ENCODE data around the gene CCT3. TPM values are rescaled to one million over a fixed set of nuclear protein-coding genes. Genes with fewer than 3 reads are reported as not detected.

The CCT3 gene
- total RNA-seq, 1 donor from 2014 or later, result 301 TPM

DNA sequence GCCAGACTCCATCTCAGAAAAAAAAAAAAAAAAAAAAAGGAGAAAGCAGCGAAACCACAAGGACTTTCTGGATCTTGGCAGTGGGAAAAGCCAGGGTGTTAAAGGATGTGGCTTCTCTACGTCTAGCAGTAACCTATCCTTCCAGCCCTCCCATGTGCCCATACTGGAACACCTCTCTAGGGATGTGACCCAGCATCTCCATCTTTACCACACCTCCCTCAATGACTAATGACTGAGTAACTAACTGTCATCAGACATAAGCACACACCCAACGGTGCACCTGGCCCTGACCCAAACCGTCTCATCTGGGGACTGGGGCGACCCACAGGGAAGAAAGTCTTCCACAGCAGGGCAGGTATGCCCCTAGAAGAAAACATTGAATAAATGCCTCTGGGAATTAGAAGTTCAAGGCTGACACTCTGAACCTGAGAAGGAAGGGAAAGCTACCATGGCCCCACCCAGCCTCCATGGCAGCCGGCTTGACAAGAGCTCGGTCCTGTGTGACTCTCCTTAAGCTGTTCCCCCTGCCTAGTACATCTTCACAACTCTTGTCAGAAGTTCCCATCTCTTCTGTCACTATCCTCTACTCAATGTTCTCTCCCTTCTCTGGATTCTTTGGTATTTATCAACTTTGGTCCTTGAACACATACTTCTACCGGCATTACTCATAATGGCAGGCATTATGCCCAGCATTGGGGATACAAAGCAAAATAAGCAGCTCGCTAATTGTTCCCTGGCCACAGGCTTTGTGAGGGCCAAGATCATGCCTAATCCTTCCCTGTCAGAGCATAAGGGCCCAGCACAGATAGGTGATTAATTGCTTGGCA is 75.4 kb downstream of the CCT3 start:
- H3K4me1 Mint-ChIP-seq (ENCODE audit: unreplicated experiment), result no peaks in the 10 kb centered on the region
- TF ChIP-seq, protein P1, sequence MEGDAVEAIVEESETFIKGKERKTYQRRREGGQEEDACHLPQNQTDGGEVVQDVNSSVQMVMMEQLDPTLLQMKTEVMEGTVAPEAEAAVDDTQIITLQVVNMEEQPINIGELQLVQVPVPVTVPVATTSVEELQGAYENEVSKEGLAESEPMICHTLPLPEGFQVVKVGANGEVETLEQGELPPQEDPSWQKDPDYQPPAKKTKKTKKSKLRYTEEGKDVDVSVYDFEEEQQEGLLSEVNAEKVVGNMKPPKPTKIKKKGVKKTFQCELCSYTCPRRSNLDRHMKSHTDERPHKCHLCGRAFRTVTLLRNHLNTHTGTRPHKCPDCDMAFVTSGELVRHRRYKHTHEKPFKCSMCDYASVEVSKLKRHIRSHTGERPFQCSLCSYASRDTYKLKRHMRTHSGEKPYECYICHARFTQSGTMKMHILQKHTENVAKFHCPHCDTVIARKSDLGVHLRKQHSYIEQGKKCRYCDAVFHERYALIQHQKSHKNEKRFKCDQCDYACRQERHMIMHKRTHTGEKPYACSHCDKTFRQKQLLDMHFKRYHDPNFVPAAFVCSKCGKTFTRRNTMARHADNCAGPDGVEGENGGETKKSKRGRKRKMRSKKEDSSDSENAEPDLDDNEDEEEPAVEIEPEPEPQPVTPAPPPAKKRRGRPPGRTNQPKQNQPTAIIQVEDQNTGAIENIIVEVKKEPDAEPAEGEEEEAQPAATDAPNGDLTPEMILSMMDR (conservative IDR thresholded peaks at IDR 0.05), result no peak
- no peak for DNase-seq (ENCODE audit: extremely low spot score, unreplicated experiment)
- H3K9me3 Mint-ChIP-seq, result no peaks in the 10 kb centered on the region
- H3K27ac Mint-ChIP-seq, result no peak overlapping the region
- no peak overlapping the region for H3K4me3 Mint-ChIP-seq
- no peaks in the 10 kb centered on the region for H3K27me3 Mint-ChIP-seq
- H3K36me3 Mint-ChIP-seq, result peaks cover 45% of the 10 kb centered on the region

DNA sequence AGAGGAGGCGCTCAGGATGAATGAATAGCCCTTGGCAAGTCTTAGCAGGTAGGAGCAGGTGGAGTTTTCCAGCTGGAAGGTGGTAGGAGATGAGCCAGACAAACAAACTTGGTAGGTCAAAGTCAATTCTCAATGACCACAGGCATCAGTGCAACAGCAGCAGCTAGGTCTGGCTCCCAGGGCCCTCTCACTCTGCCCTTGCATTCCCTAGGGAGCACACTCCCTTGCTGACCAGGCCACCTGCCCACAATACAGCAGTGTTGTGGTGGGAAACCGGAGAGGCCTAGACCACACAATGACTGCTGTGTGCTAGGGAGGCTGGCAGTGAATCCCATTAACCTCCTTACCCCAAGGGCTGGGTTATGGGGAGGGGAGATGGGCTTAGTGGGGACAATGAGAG is 77.2 kb downstream of the CCT3 start:
- Mint-ChIP-seq H3K36me3 (peaks cover 37% of the 10 kb centered on the region), H3K9me3 (no peaks in the 10 kb centered on the region), H3K4me3 (no peak overlapping the region), H3K27me3 (no peaks in the 10 kb centered on the region), H3K27ac (no peak overlapping the region), H3K4me1 (ENCODE audit: unreplicated experiment) (no peaks in the 10 kb centered on the region)
- TF ChIP-seq, protein P1 (conservative IDR thresholded peaks at IDR 0.05), result no peak
- no peak for DNase-seq (ENCODE audit: extremely low spot score, unreplicated experiment)

DNA sequence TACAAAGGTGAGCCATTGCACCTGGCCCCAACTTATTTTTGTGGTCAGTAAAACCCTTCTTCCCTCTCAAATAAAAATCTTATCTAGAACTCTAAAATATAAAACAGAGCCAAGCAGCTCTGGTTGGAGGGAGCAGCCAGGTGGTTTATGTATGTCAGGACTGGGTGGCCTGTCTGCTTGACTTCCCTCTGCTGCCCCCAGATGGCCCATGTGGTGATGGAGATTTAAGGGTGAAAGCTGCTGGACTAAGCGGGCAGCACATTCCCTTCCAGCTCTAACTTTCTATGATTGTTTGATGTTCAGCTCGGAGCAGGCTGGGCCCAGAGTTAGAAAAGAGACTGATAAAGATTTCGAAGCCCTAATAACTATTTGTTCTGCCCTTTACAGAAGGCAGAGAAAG is 78.3 kb downstream of the CCT3 start:
- no peak overlapping the region for H3K4me3 Mint-ChIP-seq
- H3K36me3 Mint-ChIP-seq, result peaks cover 29% of the 10 kb centered on the region
- DNase-seq (ENCODE audit: extremely low spot score, unreplicated experiment), result no peak
- no peaks in the 10 kb centered on the region for H3K9me3 Mint-ChIP-seq
- H3K27me3 Mint-ChIP-seq, result no peaks in the 10 kb centered on the region
- H3K4me1 Mint-ChIP-seq (ENCODE audit: unreplicated experiment), result no peaks in the 10 kb centered on the region
- no peak overlapping the region for H3K27ac Mint-ChIP-seq
- TF ChIP-seq, protein P1 (conservative IDR thresholded peaks at IDR 0.05), result no peak

Other genes starting within 250 kb of the CCT3 start
- gene LMNA, start 223.6 kb downstream of the CCT3 start, total RNA-seq (ENCODE audit: low replicate concordance), result 141 and 400 TPM in 2 replicates
- 7.1 and 12.9 TPM in 2 replicates for gene SEMA4A, start 184.7 kb downstream of the CCT3 start, total RNA-seq (ENCODE audit: low replicate concordance)
- 18.6 and 21.8 TPM in 2 replicates for gene SLC25A44, start 144.2 kb downstream of the CCT3 start, total RNA-seq (ENCODE audit: low replicate concordance)
- 56.1 and 62.0 TPM in 2 replicates for gene PMF1, start 125.3 kb downstream of the CCT3 start, total RNA-seq (ENCODE audit: low replicate concordance)
- 0.64 and 3.1 TPM in 2 replicates for gene BGLAP, start 96.1 kb downstream of the CCT3 start, total RNA-seq (ENCODE audit: low replicate concordance)
- gene PAQR6, start 90.2 kb downstream of the CCT3 start, total RNA-seq (ENCODE audit: low replicate concordance), result 9.2 and 19.0 TPM in 2 replicates
- gene SMG5, start 55.5 kb downstream of the CCT3 start, total RNA-seq (ENCODE audit: low replicate concordance), result 91.0 and 91.3 TPM in 2 replicates
- gene TMEM79, start 54.0 kb downstream of the CCT3 start, total RNA-seq (ENCODE audit: low replicate concordance), result 18.1 and 43.8 TPM in 2 replicates
- gene GLMP, start 42.6 kb downstream of the CCT3 start, total RNA-seq (ENCODE audit: low replicate concordance), result 67.6 and 104 TPM in 2 replicates
- gene VHLL, start 39.0 kb downstream of the CCT3 start, total RNA-seq (ENCODE audit: low replicate concordance), result 0.48 TPM in 1 of 2 replicates, not detected in the other
- gene TSACC, start 234 bp upstream of the CCT3 start, total RNA-seq (ENCODE audit: low replicate concordance), result 0.63 TPM in 1 of 2 replicates, not detected in the other
- 0.17 and 0.88 TPM in 2 replicates for gene RHBG, start 30.9 kb upstream of the CCT3 start, total RNA-seq (ENCODE audit: low replicate concordance)
- gene MEF2D, start 162.5 kb upstream of the CCT3 start, total RNA-seq (ENCODE audit: low replicate concordance), result 20.7 and 26.1 TPM in 2 replicates
- 17.6 and 35.3 TPM in 2 replicates for gene IQGAP3, start 234.3 kb upstream of the CCT3 start, total RNA-seq (ENCODE audit: low replicate concordance)
- not detected in 2 replicates for gene TTC24, start 241.4 kb upstream of the CCT3 start, total RNA-seq (ENCODE audit: low replicate concordance)

Data from type B pancreatic cell (in vitro differentiated cells).